Activated CD4-positive, alpha-beta T cell treated with anti-CD3 and anti-CD28 coated beads, Interleukin-2, amount 50 U/mL, for 48 hours (primary cell): ENCODE measurements around the gene NHSL2.

Experiments used
- DNase-seq, 2 experiments: peaks; one replicate each; pipeline ENCODE4 v3.0.0-alpha.2; 2020

The NHSL2 gene

GRCh38 chrX:72114807-72115206, 204.2 kb downstream of the NHSL2 start:
- DNase-seq = no peak

- no peak for DNase-seq
These were observed 204.7 kb downstream of the NHSL2 start for GRCh38 chrX:72115380-72115779.

DNA sequence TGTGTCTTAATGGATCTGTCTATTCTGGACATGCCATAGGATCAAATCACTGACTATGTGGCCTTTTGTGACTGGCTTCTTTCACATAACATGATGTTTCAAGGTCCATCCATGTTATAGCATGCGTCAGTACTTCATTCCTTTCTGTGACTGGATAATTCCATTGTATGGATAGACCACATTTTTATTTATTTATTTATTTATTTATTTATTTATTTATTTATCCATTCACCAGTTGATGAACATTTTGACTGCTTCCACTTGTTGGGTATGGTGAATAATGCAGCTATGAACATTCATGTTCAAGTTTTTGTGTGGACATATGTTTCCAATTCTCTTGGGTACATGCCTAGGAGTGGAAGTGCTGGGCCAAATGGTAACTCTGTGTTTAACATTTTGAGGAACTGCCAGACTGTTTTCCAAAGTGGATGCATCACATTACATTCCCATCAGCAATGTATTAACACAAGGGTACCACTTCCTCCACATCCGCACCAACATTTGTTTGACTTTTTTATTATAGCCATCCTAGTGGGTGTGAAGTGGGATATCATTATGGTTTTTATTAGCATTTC, 207.1 kb downstream of the NHSL2 start:
- no peak for DNase-seq

- DNase-seq = no peak
These were observed 210.2 kb downstream of the NHSL2 start for GRCh38 chrX:72120837-72121236.

DNA sequence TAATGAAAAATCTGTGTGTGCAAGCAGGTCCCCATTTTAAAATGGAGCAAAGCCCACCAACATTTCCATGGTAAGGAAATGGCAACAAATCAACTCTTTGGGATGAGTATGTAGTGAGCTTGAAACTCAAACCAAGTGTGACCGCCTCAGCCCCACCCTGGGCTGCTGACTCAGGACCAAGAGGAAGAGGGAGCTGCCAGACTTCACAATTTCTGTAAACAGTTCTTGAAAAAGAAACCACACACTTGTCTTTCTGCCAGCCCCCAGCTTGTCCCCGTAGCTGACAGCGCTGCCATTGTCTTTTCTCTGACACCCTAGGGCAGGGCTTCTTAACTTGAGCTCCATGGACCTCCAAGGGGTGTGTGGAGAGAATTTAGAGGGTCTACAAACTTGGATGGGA, 210.7 kb downstream of the NHSL2 start:
- DNase-seq = peak; percentile 22 to 33

DNA sequence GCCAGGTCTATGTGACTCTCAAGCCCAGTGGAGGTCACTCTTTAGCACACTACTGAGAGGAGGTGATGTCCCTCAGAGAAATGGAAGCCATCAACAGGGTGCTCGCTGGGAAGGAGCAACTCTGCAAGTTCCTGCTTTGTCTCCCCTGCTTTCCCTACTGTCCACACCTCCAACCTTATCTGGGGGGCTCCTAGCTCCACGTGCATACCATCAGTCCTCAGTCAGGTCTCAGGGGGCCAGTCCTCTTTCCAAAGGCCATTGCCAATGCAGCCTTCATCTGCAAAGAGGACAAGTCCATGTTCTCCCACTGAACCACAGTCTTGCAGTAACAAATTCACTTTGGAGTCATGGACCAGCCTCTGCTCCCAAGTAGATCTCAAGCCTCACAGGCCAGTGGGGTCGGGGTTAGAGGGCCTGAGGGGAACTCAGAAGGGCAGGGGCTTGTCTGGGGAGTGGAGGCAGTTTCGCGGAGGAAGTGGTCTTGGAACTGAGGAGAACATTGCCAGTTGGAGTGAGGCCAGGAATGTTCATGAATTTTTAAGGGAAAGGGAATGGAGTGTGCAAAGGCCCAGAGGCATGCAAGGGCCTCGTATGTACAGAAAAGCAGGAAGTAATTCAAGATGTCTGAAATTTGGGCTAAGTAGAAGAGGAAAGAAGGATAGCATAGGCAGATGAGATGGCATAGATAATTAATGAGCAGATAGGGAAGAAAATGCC, 212.1 kb downstream of the NHSL2 start:
- DNase-seq = no peak

- no peak for DNase-seq
These were observed 213.0 kb downstream of the NHSL2 start for GRCh38 chrX:72123471-72124185.

GRCh38 chrX:72124540-72125201, 214.0 kb downstream of the NHSL2 start:
- DNase-seq = no peak

DNA sequence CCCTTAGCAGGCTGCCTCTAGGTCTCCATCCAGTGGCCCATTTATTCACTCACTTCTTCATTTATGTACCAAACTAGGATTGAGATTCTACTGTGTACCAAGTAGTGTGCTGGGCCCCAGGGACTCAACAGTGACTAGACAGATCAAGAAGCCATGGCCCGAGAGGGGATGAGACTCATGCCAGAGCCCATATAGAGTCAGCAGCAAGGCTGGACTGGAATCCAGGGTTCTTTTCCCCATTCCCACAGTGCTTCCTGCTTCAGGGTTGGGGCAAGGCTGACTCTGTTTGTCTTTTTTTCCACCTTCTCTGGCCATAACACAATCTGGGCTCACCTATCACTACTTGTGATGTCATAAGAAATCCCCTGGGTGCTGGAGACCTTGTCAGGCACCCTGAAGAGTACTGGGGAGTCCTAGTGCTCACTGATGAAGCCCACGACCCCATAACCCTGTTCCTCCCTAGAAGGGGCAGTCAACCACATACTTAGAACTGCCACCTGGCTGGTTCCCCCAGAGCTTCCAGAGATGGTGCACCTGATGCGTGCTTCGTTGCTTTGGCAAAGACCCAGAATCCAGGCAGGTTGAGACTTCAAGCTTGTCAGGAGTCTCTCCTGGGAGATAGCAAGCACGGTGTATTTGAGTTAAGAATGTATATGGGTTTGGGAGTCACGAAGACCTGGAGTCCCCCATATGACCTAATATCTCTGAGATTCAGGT, 214.8 kb downstream of the NHSL2 start:
- no peak for DNase-seq

DNA sequence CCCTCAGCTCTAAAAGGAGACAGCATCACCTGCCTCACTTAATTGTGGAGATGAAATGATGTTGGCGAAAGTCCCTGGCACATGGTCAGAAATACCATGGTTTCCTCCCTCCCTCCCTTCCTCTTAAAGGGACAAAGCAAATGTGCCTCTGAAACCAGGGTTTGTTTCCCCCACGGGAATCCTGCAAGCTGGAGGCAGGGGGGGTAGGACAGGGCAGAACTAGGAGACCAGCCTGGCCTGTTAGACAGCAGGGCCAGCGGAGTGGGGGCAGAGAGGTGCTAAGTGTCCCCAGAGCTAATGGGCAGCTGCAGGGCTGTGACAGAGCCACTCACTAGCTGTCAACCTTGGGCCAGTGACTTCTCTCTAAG, 215.4 kb downstream of the NHSL2 start:
- DNase-seq = no peak

GRCh38 chrX:72126539-72127140, 216.0 kb downstream of the NHSL2 start:
- peak; percentile 85 to 88 for DNase-seq

GRCh38 chrX:72127332-72127731, 216.7 kb downstream of the NHSL2 start:
- DNase-seq = no peak

GRCh38 chrX:72128183-72128834, 217.7 kb downstream of the NHSL2 start:
- no peak for DNase-seq

DNA sequence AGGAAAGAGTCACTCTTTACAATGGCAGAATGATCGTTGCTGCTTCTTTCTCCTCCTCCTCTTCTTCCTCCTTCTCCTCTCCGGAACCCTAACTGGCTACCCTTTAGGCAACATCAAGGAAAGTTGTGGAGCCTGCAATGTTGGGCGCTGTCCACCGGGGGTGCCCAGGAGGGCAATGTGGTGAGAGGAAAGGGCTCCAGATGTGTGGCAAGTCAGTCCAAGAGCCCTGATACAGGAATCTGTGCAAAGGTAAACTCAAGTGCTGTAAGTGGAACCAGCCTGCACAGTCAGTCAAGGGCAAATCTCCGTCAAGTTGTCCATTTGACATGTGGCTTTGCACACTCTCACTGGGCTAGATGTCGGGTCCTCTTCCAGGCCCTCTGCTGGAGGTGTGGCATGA, 218.2 kb downstream of the NHSL2 start:
- DNase-seq = peak; percentile 26 to 41

DNA sequence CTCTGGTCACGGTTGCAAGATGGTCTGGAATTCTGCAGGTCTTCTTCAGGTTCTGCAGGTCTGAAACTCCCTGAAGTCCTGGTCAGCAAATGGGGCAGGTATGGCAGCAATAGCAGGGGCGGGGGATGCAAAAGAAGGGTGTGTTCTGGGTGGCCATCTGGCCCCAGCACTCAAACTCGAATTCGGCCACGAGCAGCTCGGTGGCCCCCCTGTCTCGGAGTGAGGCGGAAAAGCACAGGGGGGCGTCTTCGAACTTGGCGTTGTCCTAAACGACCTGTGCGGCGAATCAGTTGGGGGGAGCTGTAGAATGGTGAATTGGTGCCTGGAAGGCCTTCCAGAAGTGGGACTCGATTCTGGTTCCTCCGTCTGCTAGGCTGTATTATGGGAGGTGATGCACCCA, 219.0 kb downstream of the NHSL2 start:
- no peak for DNase-seq

GRCh38 chrX:72130156-72130761, 219.6 kb downstream of the NHSL2 start:
- no peak for DNase-seq

- DNase-seq = no peak
These were observed 220.2 kb downstream of the NHSL2 start for GRCh38 chrX:72130762-72131250.

GRCh38 chrX:72131317-72132294, 221.0 kb downstream of the NHSL2 start, which contains the start of gene RTL5:
RTL5 (minus strand) TSS chrX:72131915.
- peak; percentile 54 to 66 for DNase-seq

DNA sequence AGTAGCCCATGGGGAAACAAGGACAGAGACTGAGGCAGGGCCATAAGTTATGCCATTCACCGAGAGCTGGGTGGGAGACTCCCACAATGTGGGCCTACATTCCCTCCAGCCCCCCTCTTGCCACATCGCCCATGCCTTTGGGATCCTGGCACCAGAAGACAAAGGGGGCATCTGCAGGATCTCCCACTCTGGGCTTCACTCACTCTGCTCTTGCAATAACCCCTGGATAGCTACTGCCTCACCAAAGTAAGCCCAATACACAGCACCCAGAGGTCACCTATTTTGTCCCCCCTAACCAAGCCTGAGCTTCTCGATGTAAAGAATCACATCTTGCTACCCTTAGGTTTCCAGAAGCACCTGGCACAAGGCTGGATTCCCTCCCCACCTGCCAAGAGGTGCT, 221.8 kb downstream of the NHSL2 start:
- no peak for DNase-seq
